Progenitor cell of endocrine pancreas (in vitro differentiated cells): ENCODE measurements around the gene IL2RA. TPM values are rescaled to one million over a fixed set of nuclear protein-coding genes. Genes with fewer than 3 reads are reported as not detected.

Experiments
- DNase-seq: peaks from one replicate; pipeline ENCODE4 v3.0.0; 2021; ENCODE audit warnings: low spot score; ENCODE audit not compliant: unreplicated experiment
- H3K27ac Mint-ChIP-seq: 2 replicates; pipeline ENCODE4 v1.8.0; 2021; ENCODE audit warnings: mild to moderate bottlenecking, moderate library complexity, mixed read lengths
- H3K27me3 Mint-ChIP-seq: 2 replicates; pipeline ENCODE4 v1.8.0; 2021; ENCODE audit warnings: mixed read lengths
- H3K36me3 Mint-ChIP-seq: 2 replicates; pipeline ENCODE4 v1.8.0; 2022; ENCODE audit warnings: mixed read lengths; ENCODE audit not compliant: insufficient read depth
- H3K4me1 Mint-ChIP-seq: 2 replicates; pipeline ENCODE4 v1.8.0; 2021; ENCODE audit warnings: low read depth, mixed read lengths
- H3K4me3 Mint-ChIP-seq: 2 replicates; pipeline ENCODE4 v1.8.0; 2021; ENCODE audit warnings: low read depth, mild to moderate bottlenecking, moderate library complexity, mixed read lengths
- H3K9me3 Mint-ChIP-seq: 2 replicates; pipeline ENCODE4 v1.8.0; 2021; ENCODE audit warnings: low read depth, mixed read lengths
- CTCF ChIP-seq: fragments of 200-600 bp; sonication (generic); IDR thresholded peaks from one replicate; pipeline ENCODE4 v1.5.0; 2021; ENCODE audit warnings: antibody characterized with exemption, mild to moderate bottlenecking; ENCODE audit not compliant: unreplicated experiment
- total RNA-seq: library from RNA; stranded (reverse); gene quantifications from 2 replicates; pipeline ENCODE4 v1.2.1, GENCODE V29; 2021

The IL2RA gene
- total RNA-seq, 1 donor from 2014 or later, result not detected

DNA sequence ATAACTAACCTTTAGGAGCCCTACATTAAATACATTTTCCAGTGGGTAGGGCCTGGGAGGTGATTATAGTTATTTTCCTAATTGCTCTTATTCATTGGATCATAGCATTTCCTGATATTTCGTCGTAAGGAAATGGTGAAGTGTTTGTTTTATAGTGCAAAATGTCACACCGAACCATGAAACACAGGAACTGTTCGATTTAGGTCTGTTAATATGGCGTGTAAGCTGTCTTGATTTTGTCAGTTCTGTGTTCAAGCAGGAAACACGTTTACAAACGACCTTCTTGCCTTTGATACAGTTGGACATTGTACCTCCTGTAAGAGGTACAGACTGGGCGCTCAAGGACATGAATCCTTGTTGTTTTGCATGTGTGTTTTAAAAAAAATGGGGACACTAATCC, 41.4 kb upstream of the IL2RA start:
- Mint-ChIP-seq H3K9me3 (no peaks in the 10 kb centered on the region), H3K4me3 (no peak overlapping the region), H3K36me3 (peaks cover 28% of the 10 kb centered on the region), H3K4me1 (no peaks in the 10 kb centered on the region), H3K27me3 (no peaks in the 10 kb centered on the region), H3K27ac (no peak overlapping the region)
- TF ChIP-seq CTCF, result no peak
- no peak for DNase-seq

DNA sequence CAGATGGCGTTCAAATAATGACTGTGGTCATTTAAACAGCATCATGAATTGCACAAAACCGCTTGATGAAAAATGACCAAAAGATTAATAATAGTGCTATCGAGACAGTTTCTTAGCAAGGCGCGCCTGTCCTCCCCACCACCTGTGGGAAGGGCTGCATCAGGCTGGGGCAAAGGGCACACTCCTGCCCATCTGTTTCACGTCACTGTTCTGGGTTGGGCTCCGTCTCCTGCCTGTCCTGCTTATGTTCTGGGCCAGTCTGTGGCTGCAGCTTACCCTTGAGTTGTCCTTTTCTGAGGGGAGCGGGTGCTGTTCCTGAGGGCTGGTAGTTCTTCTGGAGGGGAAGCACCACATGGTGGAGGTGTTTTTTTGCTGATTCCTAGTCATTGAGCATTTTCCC, 40.0 kb upstream of the IL2RA start:
- peaks cover 29% of the 10 kb centered on the region for H3K36me3 Mint-ChIP-seq
- H3K27me3 Mint-ChIP-seq, result no peaks in the 10 kb centered on the region
- H3K27ac Mint-ChIP-seq, result no peak overlapping the region
- H3K4me1 Mint-ChIP-seq, result no peaks in the 10 kb centered on the region
- no peak for TF ChIP-seq CTCF
- no peak overlapping the region for H3K4me3 Mint-ChIP-seq
- no peaks in the 10 kb centered on the region for H3K9me3 Mint-ChIP-seq
- no peak for DNase-seq

- Mint-ChIP-seq H3K4me1 (no peaks in the 10 kb centered on the region), H3K27ac (no peak overlapping the region), H3K27me3 (no peaks in the 10 kb centered on the region), H3K36me3 (peaks cover 28% of the 10 kb centered on the region), H3K9me3 (no peaks in the 10 kb centered on the region), H3K4me3 (no peak overlapping the region)
- no peak for TF ChIP-seq CTCF
- no peak for DNase-seq
Observed at GRCh38 chr10:6101181-6101580, 39.0 kb upstream of the IL2RA start.

GRCh38 chr10:6100370-6100769, 38.2 kb upstream of the IL2RA start:
- H3K9me3 Mint-ChIP-seq, result no peaks in the 10 kb centered on the region
- no peaks in the 10 kb centered on the region for H3K4me1 Mint-ChIP-seq
- DNase-seq, result no peak
- H3K27me3 Mint-ChIP-seq, result no peaks in the 10 kb centered on the region
- TF ChIP-seq CTCF, result no peak
- no peak overlapping the region for H3K27ac Mint-ChIP-seq
- H3K4me3 Mint-ChIP-seq, result no peak overlapping the region
- H3K36me3 Mint-ChIP-seq, result peaks cover 26% of the 10 kb centered on the region

DNA sequence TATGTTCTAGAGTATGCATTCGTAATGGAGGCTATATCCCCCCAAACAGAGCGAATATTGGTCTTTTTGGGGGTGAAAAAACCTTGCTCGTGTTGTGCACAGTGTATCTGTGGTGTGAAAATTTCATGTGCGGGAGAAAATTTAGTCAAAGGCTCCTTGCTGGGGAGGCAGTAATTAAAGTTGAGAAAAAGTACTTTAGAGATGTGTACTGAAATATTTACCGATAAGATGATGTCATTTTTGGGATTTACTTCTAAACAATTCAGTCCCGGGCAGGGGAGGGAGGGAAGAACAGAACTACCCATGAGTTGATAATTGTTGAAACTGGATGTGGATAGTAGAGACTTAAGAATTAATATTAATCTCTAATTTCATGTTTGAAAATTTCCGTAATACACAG, 36.0 kb upstream of the IL2RA start:
- H3K36me3 Mint-ChIP-seq, result peaks cover 21% of the 10 kb centered on the region
- peaks cover 6% of the 10 kb centered on the region for H3K4me1 Mint-ChIP-seq
- H3K27me3 Mint-ChIP-seq, result no peaks in the 10 kb centered on the region
- no peak for DNase-seq
- no peak for TF ChIP-seq CTCF
- H3K9me3 Mint-ChIP-seq, result no peaks in the 10 kb centered on the region
- no peak overlapping the region for H3K27ac Mint-ChIP-seq
- no peak overlapping the region for H3K4me3 Mint-ChIP-seq

DNA sequence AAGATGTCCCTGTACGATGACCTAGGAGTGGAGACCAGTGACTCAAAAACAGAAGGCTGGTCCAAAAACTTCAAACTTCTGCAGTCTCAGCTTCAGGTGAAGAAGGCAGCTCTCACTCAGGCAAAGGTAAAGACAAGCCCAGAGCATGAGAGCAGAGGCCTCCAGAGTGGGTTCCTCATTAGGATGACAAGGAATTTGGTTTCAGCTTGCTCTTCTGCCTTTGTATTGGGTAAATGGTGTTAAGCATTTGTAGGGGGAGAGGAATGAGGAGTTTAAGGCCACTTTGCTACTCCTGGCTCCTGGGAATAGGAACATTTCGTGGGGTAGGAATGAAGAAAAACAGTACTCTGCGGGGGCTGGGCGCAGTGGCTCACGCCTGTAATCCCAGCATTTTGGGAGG, 34.9 kb upstream of the IL2RA start:
- peak overlapping the region; percentile 73 for H3K27ac Mint-ChIP-seq
- peaks cover 6% of the 10 kb centered on the region for H3K4me1 Mint-ChIP-seq

More for the DNA sequence above, 34.9 kb upstream of the IL2RA start:
- Mint-ChIP-seq H3K27me3 (no peaks in the 10 kb centered on the region), H3K9me3 (no peaks in the 10 kb centered on the region), H3K4me3 (no peak overlapping the region), H3K36me3 (peaks cover 15% of the 10 kb centered on the region)
- no peak for DNase-seq
- no peak for TF ChIP-seq CTCF
